Measurements from ENCODE around the gene TLE7. TPM values are rescaled to one million over a fixed set of nuclear protein-coding genes. Genes with fewer than 3 reads are reported as not detected.

Gene TLE7
- polyA plus RNA-seq, 2 donors, result not detected

Other genes with a start within 250 kb of the TLE7 start
- under 1 TPM; 0.02 to 0.20 TPM for gene HYDIN, start 211.3 kb downstream of the TLE7 start, polyA plus RNA-seq
- 1 to 10 TPM; 8.8 to 9.8 TPM for gene CMTR2, start 152.7 kb downstream of the TLE7 start, polyA plus RNA-seq
- 1 to 10 TPM; 2.2 to 6.3 TPM for gene CALB2, start 83.3 kb downstream of the TLE7 start, polyA plus RNA-seq
- 1 to 10 TPM; 3.3 to 8.1 TPM for gene ZNF23, start 20.2 kb upstream of the TLE7 start, polyA plus RNA-seq
- gene ZNF19, start 47.3 kb upstream of the TLE7 start, polyA plus RNA-seq, result 1 to 10 TPM; 1.1 to 1.4 TPM
- under 1 TPM in 1 of 2 donors, not detected in 1; 0.01 TPM for gene CHST4, start 84.4 kb upstream of the TLE7 start, polyA plus RNA-seq
- gene TAT, start 135.0 kb upstream of the TLE7 start, polyA plus RNA-seq, result not detected
- 1 to 10 TPM; 2.9 to 4.2 TPM for gene MARVELD3, start 184.1 kb upstream of the TLE7 start, polyA plus RNA-seq

Data from esophagus (tissue), 2 donors.